ENCODE results near the gene ABCF1. TPM values are rescaled to one million over a fixed set of nuclear protein-coding genes. Genes with fewer than 3 reads are reported as not detected.

Gene ABCF1
- total and polyA plus RNA-seq, 4 donors: 25.8 to 55.4 (median 36.2) TPM

DNA sequence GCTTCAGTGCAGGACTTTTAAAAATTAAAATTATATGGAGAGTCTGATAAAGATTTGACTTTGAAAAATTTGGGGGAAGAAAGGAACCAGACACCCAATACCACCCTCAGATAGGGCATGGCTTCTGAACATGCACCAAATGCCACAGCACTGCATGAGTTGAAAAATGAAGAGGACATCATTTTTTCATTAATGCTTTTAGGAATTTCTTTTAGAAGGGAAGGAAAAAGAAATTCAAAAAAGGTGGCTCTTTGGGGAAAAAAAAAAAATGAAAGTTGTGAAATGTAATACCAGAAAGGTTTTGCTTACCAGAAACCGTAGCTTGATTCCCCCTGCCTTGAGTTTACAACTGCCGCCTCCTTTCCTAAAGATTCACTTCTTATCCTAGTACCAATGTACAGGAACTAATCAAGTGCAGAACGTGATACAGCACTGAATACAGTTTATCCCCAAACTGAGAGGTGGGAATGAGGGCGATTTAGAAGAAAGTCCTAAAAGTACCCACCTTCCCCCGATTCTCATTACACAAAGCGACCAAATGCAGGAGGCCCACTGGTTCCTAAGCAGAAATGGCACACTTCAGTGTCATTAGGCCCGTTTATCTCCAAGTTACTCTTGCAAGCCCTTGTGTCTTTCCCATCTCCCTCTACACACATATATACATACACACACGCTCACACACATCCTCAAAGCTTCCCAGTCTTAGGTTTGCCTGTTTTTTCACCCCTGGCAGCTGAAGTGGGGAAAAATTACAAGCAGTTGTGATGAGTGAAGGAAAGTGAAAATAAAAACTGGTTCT, 43.0 kb downstream of the ABCF1 start:
- 21 to 24% methylated on average over 8 of the region's 8 CpGs for WGBS, 2 donors
- Histone ChIP-seq H3K4me1 (ENCODE audit: control insufficient read depth in 5 of 5, insufficient read depth in 5 of 5, low read length in 5 of 5) (peaks cover 0 to 40% (median 25%) of the 10 kb centered on the region in 5 donors), H3K9me3 (ENCODE audit: control insufficient read depth in 4 of 4, insufficient read depth in 3 of 4, low read length in 3 of 4) (no peaks in the 10 kb centered on the region), H3K27ac (ENCODE audit: low read depth in 1 of 2, low read length in 1 of 2) (peak overlapping the region; percentile 72 to 91), H3K4me3 (peak overlapping the region; percentile 17), H3K36me3 (ENCODE audit: control insufficient read depth in 4 of 4, insufficient read depth in 4 of 4, low read length in 4 of 4) (peaks cover 6 to 22% (median 13%) of the 10 kb centered on the region in 4 donors), H3K9ac (ENCODE audit: insufficient read depth in 1 of 2, low read length in 2 of 2) (peak overlapping the region; percentile 26 to 100), H3K27me3 (ENCODE audit: control insufficient read depth in 3 of 3, insufficient read depth in 3 of 3, low read length in 2 of 3) (no peaks in the 10 kb centered on the region)
- no peak for DNase-seq
- TF ChIP-seq, protein P1, sequence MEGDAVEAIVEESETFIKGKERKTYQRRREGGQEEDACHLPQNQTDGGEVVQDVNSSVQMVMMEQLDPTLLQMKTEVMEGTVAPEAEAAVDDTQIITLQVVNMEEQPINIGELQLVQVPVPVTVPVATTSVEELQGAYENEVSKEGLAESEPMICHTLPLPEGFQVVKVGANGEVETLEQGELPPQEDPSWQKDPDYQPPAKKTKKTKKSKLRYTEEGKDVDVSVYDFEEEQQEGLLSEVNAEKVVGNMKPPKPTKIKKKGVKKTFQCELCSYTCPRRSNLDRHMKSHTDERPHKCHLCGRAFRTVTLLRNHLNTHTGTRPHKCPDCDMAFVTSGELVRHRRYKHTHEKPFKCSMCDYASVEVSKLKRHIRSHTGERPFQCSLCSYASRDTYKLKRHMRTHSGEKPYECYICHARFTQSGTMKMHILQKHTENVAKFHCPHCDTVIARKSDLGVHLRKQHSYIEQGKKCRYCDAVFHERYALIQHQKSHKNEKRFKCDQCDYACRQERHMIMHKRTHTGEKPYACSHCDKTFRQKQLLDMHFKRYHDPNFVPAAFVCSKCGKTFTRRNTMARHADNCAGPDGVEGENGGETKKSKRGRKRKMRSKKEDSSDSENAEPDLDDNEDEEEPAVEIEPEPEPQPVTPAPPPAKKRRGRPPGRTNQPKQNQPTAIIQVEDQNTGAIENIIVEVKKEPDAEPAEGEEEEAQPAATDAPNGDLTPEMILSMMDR (IDR thresholded peaks at IDR 0.05; ENCODE audit: control extremely low read depth, extremely low read depth): no peak
- ATAC-seq (ENCODE audit: insufficient read depth, low FRiP score): no peak

DNA sequence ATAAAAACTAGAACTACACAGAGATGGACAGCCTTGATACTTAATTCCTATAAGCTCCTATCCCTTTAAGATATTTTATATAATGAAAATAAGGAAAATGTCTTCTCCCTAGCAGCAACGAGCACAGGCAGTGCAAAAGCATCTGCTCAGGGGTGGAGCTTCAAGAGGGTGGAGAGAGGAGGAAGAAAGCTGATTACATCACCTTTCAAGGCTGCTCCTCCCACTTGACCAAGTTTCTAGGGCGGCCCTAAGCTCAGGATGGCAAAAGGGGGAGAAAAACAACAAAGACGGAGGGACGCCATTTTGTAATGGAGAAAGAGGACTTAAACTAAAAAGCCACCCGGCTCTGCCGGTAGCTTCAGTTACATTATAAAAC, 43.6 kb downstream of the ABCF1 start:
- TF ChIP-seq, protein P1 (IDR thresholded peaks at IDR 0.05; ENCODE audit: control extremely low read depth, extremely low read depth): no peak
- no peak overlapping the region for H3K4me3 ChIP-seq
- WGBS, 2 donors: 1% methylated on average over 6 of the region's 6 CpGs
- H3K36me3 ChIP-seq (ENCODE audit: control insufficient read depth in 4 of 4, insufficient read depth in 4 of 4, low read length in 4 of 4): peaks cover 3 to 23% (median 12%) of the 10 kb centered on the region in 4 donors
- H3K9me3 ChIP-seq (ENCODE audit: control insufficient read depth in 4 of 4, insufficient read depth in 3 of 4, low read length in 3 of 4): no peaks in the 10 kb centered on the region
- no peaks in the 10 kb centered on the region for H3K27me3 ChIP-seq (ENCODE audit: control insufficient read depth in 3 of 3, insufficient read depth in 3 of 3, low read length in 2 of 3)
- peak overlapping the region; percentile 20 to 100 for H3K27ac ChIP-seq (ENCODE audit: low read depth in 1 of 2, low read length in 1 of 2)
- peak overlapping the region; percentile 100 for H3K9ac ChIP-seq (ENCODE audit: insufficient read depth in 1 of 2, low read length in 2 of 2)
- H3K4me1 ChIP-seq (ENCODE audit: control insufficient read depth in 5 of 5, insufficient read depth in 5 of 5, low read length in 5 of 5): peaks cover 0 to 40% (median 25%) of the 10 kb centered on the region in 5 donors
- DNase-seq (peak; percentile 95 to 100 (median 99)), ATAC-seq (ENCODE audit: insufficient read depth, low FRiP score) (peak; percentile 56)

DNA sequence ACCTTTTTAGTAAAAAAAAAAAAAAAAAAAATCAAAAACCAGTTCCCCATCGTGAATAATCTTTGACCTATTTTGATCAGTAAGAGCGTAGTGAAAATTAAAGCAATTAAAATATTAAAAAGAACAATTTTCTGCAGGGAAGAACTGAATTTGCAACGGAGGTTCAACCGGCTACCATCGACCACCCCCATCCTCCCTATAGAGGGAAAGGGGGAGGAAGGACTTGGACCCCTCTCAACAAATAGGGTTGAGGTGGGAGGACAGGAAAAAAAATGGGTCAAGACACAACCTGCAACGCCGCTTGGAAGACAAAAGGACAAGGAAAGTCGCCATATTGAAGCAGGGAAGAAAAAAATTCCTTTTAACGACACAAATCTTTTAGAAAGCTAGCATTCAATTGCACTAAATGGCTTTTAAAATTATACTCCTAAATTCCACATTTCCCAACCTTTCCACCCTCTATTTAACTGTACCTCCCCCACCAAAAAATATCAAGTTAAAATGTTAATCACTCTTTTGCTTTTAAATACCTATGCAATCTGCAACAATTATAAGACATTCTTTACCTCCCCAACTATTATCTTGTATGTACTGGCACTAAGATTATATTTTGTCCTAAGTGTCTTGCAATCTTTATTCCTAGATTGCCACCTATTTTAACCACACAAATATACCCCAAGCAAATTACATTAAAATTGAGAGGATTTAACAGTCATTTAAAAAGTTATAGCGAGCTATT, 44.1 kb downstream of the ABCF1 start:
- peak overlapping the region; percentile 100 for H3K9ac ChIP-seq (ENCODE audit: insufficient read depth in 1 of 2, low read length in 2 of 2)

More for the DNA sequence above, 44.1 kb downstream of the ABCF1 start:
- H3K36me3 ChIP-seq (ENCODE audit: control insufficient read depth in 4 of 4, insufficient read depth in 4 of 4, low read length in 4 of 4): peaks cover 3 to 23% (median 12%) of the 10 kb centered on the region in 4 donors
- H3K27ac ChIP-seq (ENCODE audit: low read depth in 1 of 2, low read length in 1 of 2): peak overlapping the region; percentile 99 to 100
- ATAC-seq (ENCODE audit: insufficient read depth, low FRiP score): no peak
- WGBS, 2 donors: 0% methylated on average over 10 of the region's 10 CpGs
- H3K4me3 ChIP-seq: peak overlapping the region; percentile 79
- peaks cover 0 to 40% (median 20%) of the 10 kb centered on the region in 5 donors for H3K4me1 ChIP-seq (ENCODE audit: control insufficient read depth in 5 of 5, insufficient read depth in 5 of 5, low read length in 5 of 5)
- peak; percentile 84 to 96 (median 95) for DNase-seq
- TF ChIP-seq, protein P1 (IDR thresholded peaks at IDR 0.05; ENCODE audit: control extremely low read depth, extremely low read depth): no peak
- no peaks in the 10 kb centered on the region for H3K27me3 ChIP-seq (ENCODE audit: control insufficient read depth in 3 of 3, insufficient read depth in 3 of 3, low read length in 2 of 3)
- H3K9me3 ChIP-seq (ENCODE audit: control insufficient read depth in 4 of 4, insufficient read depth in 3 of 4, low read length in 3 of 4): no peaks in the 10 kb centered on the region
